Endothelial cell (in vitro differentiated cells): ENCODE measurements around the gene SLC35D3. TPM values are rescaled to one million over a fixed set of nuclear protein-coding genes. Genes with fewer than 3 reads are reported as not detected.
"Not testable (repeated sequence)": the region's sequence is repeated elsewhere in the genome, so short reads cannot be mapped to it uniquely, and the experiment has no call there.

Experiments
- DNase-seq: peaks from one replicate; pipeline ENCODE4 v3.0.0; 2021; ENCODE audit warnings: low spot score
- H3K27ac Mint-ChIP-seq: one replicate; pipeline ENCODE4 v1.8.0; 2021; ENCODE audit warnings: mixed read lengths, inconsistent platforms; ENCODE audit not compliant: unreplicated experiment
- H3K27me3 Mint-ChIP-seq: one replicate; pipeline ENCODE4 v1.8.0; 2021; ENCODE audit warnings: mild to moderate bottlenecking, moderate library complexity, mixed read lengths, inconsistent platforms; ENCODE audit not compliant: unreplicated experiment
- H3K36me3 Mint-ChIP-seq: one replicate; pipeline ENCODE4 v1.8.0; 2021; ENCODE audit warnings: mild to moderate bottlenecking, low read depth, mixed read lengths, inconsistent platforms; ENCODE audit not compliant: unreplicated experiment
- H3K4me1 Mint-ChIP-seq: one replicate; pipeline ENCODE4 v1.8.0; 2021; ENCODE audit warnings: mild to moderate bottlenecking, mixed read lengths, inconsistent platforms; ENCODE audit not compliant: unreplicated experiment
- H3K4me3 Mint-ChIP-seq: one replicate; pipeline ENCODE4 v1.8.0; 2021; ENCODE audit warnings: mild to moderate bottlenecking, mixed read lengths, inconsistent platforms; ENCODE audit not compliant: unreplicated experiment
- H3K9me3 Mint-ChIP-seq: one replicate; pipeline ENCODE4 v1.8.0; 2021; ENCODE audit warnings: mixed read lengths, inconsistent platforms; ENCODE audit not compliant: unreplicated experiment
- CTCF ChIP-seq: fragments of 200-600 bp; sonication (generic); IDR thresholded peaks from one replicate; pipeline ENCODE4 v1.5.0; 2021; ENCODE audit warnings: antibody characterized with exemption; ENCODE audit not compliant: unreplicated experiment
- total RNA-seq: library from RNA; stranded (reverse); fragmentation: NEBNext Ultra II Directional; extraction: Animal tissue kit (Norgen Biotek cat#: 25700); gene quantifications from one replicate; pipeline ENCODE4 v1.2.1, GENCODE V29; 2021; ENCODE audit not compliant: unreplicated experiment

SLC35D3 gene
- total RNA-seq, 1 donor from 2014 or later, result not detected

GRCh38 chr6:136932599-136932998 is 10.5 kb downstream of the SLC35D3 start:
- Mint-ChIP-seq H3K36me3 (no peaks in the 10 kb centered on the region), H3K27ac (no peak overlapping the region), H3K9me3 (no peaks in the 10 kb centered on the region), H3K27me3 (peaks cover 8% of the 10 kb centered on the region), H3K4me1 (peaks cover 5% of the 10 kb centered on the region), H3K4me3 (no peak overlapping the region)
- DNase-seq, result no peak
- TF ChIP-seq CTCF, result no peak

GRCh38 chr6:136945072-136945471 is 23.0 kb downstream of the SLC35D3 start:
- peaks cover 10% of the 10 kb centered on the region for H3K4me1 Mint-ChIP-seq

GRCh38 chr6:136945711-136946121 is 23.6 kb downstream of the SLC35D3 start:
- no peaks in the 10 kb centered on the region for H3K27me3 Mint-ChIP-seq
- H3K9me3 Mint-ChIP-seq, result no peaks in the 10 kb centered on the region
- H3K4me3 Mint-ChIP-seq, result no peak overlapping the region
- H3K27ac Mint-ChIP-seq, result no peak overlapping the region
- no peaks in the 10 kb centered on the region for H3K36me3 Mint-ChIP-seq
- H3K4me1 Mint-ChIP-seq, result peaks cover 10% of the 10 kb centered on the region
- no peak for TF ChIP-seq CTCF
- no peak for DNase-seq

More at GRCh38 chr6:136945072-136945471, 23.0 kb downstream of the SLC35D3 start:
- TF ChIP-seq CTCF, result no peak
- H3K36me3 Mint-ChIP-seq, result no peaks in the 10 kb centered on the region
- no peak overlapping the region for H3K27ac Mint-ChIP-seq
- DNase-seq, result no peak
- no peak overlapping the region for H3K4me3 Mint-ChIP-seq
- no peaks in the 10 kb centered on the region for H3K27me3 Mint-ChIP-seq
- H3K9me3 Mint-ChIP-seq, result no peaks in the 10 kb centered on the region

GRCh38 chr6:136947037-136947436 is 24.9 kb downstream of the SLC35D3 start:
- Mint-ChIP-seq H3K4me3 (no peak overlapping the region), H3K36me3 (no peaks in the 10 kb centered on the region), H3K27ac (no peak overlapping the region), H3K9me3 (no peaks in the 10 kb centered on the region), H3K4me1 (peaks cover 6% of the 10 kb centered on the region), H3K27me3 (no peaks in the 10 kb centered on the region)
- no peak for TF ChIP-seq CTCF
- no peak for DNase-seq

GRCh38 chr6:136949957-136950356 is 27.9 kb downstream of the SLC35D3 start:
- not testable (repeated sequence) for H3K36me3 Mint-ChIP-seq, H3K27me3 Mint-ChIP-seq, H3K4me3 Mint-ChIP-seq, DNase-seq, H3K9me3 Mint-ChIP-seq, H3K4me1 Mint-ChIP-seq, H3K27ac Mint-ChIP-seq
